ENCODE data around the gene OOSP4A.

OOSP4A gene

DNA sequence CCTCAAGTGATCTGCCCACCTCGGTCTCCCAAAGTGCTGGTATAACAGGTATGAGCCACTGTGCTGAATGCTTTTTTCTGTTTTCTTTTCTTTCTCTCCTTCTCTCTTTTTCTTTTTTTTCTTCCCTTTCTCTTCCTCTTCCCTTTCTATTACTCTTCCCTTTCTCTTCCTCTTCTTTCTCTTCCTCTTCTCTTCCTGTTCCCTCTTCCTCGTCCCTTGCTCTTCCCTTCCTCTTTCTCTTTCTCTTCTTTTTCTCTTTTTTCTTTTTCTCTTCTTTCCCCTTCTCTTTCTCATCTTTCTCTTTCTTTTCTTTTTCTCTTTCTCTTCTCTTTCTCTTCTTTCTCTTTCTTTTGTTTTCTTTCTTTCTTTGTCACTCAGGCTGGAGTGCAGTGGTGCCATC is 24.4 kb upstream of the OOSP4A start:
- DNase-seq, result no peak
- ChIA-PET POLR2A (no interaction called here), CTCF (interaction anchor here (0.7 kb wide), 1 partner anchor 80 kb away, joined by 3 read pairs; no protein-coding TSS in a partner anchor)
- Histone ChIP-seq H3K4me1 (ENCODE audit: control extremely low read depth in 1 of 4, control insufficient read depth in 4 of 4, insufficient read depth in 4 of 4, low read length in 3 of 4) (peaks cover 0 to 5% (median 3%) of the 10 kb centered on the region in 4 experiments), H3K4me3 (ENCODE audit: control insufficient read depth in 1 of 7, extremely low read depth in 1 of 7, insufficient read depth in 4 of 7, low read depth in 2 of 7, low read length in 6 of 7) (no peak overlapping the region), H3K27me3 (replicated peaks in 2 of 5; ENCODE audit: control insufficient read depth in 4 of 5, insufficient read depth in 5 of 5, low read length in 4 of 5) (no peaks in the 10 kb centered on the region), H3K36me3 (ENCODE audit: control insufficient read depth in 4 of 4, insufficient read depth in 4 of 4, low read length in 3 of 4) (no peaks in the 10 kb centered on the region), H3K9me3 (ENCODE audit: control extremely low read depth in 1 of 5, control insufficient read depth in 4 of 5, insufficient read depth in 2 of 5, low read depth in 1 of 5, low read length in 4 of 5) (no peaks in the 10 kb centered on the region), H3K27ac (ENCODE audit: insufficient read depth in 1 of 2, low read depth in 1 of 2, low read length in 2 of 2, poor library complexity in 1 of 2, severe bottlenecking in 2 of 2) (no peak overlapping the region)
- WGBS (ENCODE audit: insufficient coverage), result 100% methylated on average over 2 of the region's 2 CpGs

DNA sequence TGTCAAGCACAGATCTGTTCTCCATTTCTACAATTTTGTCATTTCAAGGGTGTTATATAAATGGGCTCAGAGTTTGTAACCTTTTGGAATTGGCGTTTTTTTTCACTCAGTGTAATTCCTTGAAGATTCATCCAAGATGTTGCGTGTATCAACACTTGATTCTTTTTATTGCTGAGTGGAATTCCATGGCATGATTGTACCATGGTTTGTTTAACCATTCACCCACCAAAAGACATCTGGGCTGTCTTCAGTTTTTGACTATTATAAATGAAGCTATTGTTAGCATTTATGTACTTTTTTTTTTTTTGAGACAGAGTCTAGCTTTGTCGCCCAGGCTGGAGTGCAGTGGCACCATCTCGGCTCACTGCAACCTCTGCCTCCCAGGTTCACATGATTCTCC is 22.7 kb upstream of the OOSP4A start:
- Histone ChIP-seq H3K4me3 (ENCODE audit: control insufficient read depth in 1 of 7, extremely low read depth in 1 of 7, insufficient read depth in 4 of 7, low read depth in 2 of 7, low read length in 6 of 7) (no peak overlapping the region), H3K36me3 (ENCODE audit: control insufficient read depth in 4 of 4, insufficient read depth in 4 of 4, low read length in 3 of 4) (no peaks in the 10 kb centered on the region), H3K27me3 (replicated peaks in 2 of 5; ENCODE audit: control insufficient read depth in 4 of 5, insufficient read depth in 5 of 5, low read length in 4 of 5) (no peaks in the 10 kb centered on the region), H3K9me3 (ENCODE audit: control extremely low read depth in 1 of 5, control insufficient read depth in 4 of 5, insufficient read depth in 2 of 5, low read depth in 1 of 5, low read length in 4 of 5) (peaks cover 0 to 6% (median 0%) of the 10 kb centered on the region in 5 experiments), H3K27ac (ENCODE audit: insufficient read depth in 1 of 2, low read depth in 1 of 2, low read length in 2 of 2, poor library complexity in 1 of 2, severe bottlenecking in 2 of 2) (no peak overlapping the region), H3K4me1 (ENCODE audit: control extremely low read depth in 1 of 4, control insufficient read depth in 4 of 4, insufficient read depth in 4 of 4, low read length in 3 of 4) (peaks cover 0 to 18% (median 11%) of the 10 kb centered on the region in 4 experiments)
- no peak for DNase-seq
- ChIA-PET POLR2A (no interaction called here), CTCF (interaction anchor here (0.6 kb wide), 1 partner anchor 1037 kb away, joined by 3 read pairs; no protein-coding TSS in a partner anchor)
- 100% methylated on average over 2 of the region's 4 CpGs for WGBS (ENCODE audit: insufficient coverage)

DNA sequence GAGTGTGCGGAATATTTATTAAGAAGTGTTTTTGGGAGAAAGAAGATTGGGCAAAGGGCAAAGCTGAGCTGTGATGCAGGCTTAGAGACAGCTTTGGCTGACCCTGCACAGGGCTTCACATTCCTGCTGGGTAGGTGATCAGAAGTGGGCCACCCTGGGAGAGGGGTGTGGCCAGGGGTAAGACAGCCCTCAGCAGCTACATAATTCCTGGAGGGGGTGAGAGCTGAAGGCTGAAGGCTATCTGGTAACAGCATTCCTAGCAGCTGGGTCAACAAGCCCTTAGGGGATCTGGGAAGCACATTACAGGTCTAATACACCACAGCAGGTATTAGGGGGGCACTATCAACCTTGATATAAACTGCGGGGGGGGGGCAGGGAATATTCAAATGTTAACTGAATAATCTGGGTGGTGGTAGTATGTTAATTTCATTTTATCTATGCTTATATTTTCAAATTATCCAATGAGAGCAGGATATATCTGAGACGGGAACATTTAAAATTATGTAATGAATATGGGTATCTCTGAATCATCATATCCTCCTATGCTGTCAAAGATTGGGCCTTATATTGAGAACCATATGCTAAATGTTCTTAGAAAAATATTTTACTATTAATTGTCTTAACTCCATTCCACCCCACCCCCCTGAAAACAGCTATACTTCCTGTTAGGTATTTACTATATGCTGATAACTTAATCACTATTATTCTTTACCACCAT is 19.7 kb upstream of the OOSP4A start:
- Histone ChIP-seq H3K27me3 (replicated peaks in 2 of 5; ENCODE audit: control insufficient read depth in 4 of 5, insufficient read depth in 5 of 5, low read length in 4 of 5) (no peaks in the 10 kb centered on the region), H3K27ac (ENCODE audit: insufficient read depth in 1 of 2, low read depth in 1 of 2, low read length in 2 of 2, poor library complexity in 1 of 2, severe bottlenecking in 2 of 2) (no peak overlapping the region), H3K36me3 (ENCODE audit: control insufficient read depth in 4 of 4, insufficient read depth in 4 of 4, low read length in 3 of 4) (no peaks in the 10 kb centered on the region), H3K4me3 (ENCODE audit: control insufficient read depth in 1 of 7, extremely low read depth in 1 of 7, insufficient read depth in 4 of 7, low read depth in 2 of 7, low read length in 6 of 7) (no peak overlapping the region), H3K9me3 (ENCODE audit: control extremely low read depth in 1 of 5, control insufficient read depth in 4 of 5, insufficient read depth in 2 of 5, low read depth in 1 of 5, low read length in 4 of 5) (peaks cover 0 to 6% (median 0%) of the 10 kb centered on the region in 5 experiments), H3K4me1 (ENCODE audit: control extremely low read depth in 1 of 4, control insufficient read depth in 4 of 4, insufficient read depth in 4 of 4, low read length in 3 of 4) (peaks cover 0 to 18% (median 10%) of the 10 kb centered on the region in 4 experiments)
- CTCF ChIA-PET, result no interaction called here
- WGBS (ENCODE audit: insufficient coverage), result 100% methylated on average over 1 of the region's 3 CpGs
- DNase-seq, result no peak
- POLR2A ChIA-PET, result no interaction called here

DNA sequence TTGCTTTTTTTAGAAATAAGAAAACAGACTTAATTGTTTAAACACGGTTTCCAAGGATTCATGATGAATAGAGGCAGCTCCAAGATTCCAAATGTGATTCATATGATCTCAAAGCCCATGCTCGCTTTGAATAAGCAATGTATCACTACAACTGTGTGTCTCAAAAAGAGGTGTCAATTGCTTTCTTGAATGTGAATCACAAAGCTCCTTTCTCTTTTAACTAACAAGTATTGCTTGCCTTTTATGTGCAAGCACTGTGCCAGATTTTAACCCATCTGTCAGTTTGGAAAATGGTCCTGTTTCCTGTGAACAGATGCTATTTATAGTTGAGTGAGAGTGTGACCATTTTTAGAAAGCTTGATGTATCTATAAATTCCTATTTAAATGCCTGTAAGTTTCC is 19.1 kb upstream of the OOSP4A start:
- H3K4me1 ChIP-seq (ENCODE audit: control extremely low read depth in 1 of 4, control insufficient read depth in 4 of 4, insufficient read depth in 4 of 4, low read length in 3 of 4), result peaks cover 0 to 18% (median 10%) of the 10 kb centered on the region in 4 experiments
- no peaks in the 10 kb centered on the region for H3K27me3 ChIP-seq (replicated peaks in 2 of 5; ENCODE audit: control insufficient read depth in 4 of 5, insufficient read depth in 5 of 5, low read length in 4 of 5)
- no peak for DNase-seq
- H3K27ac ChIP-seq (ENCODE audit: insufficient read depth in 1 of 2, low read depth in 1 of 2, low read length in 2 of 2, poor library complexity in 1 of 2, severe bottlenecking in 2 of 2), result no peak overlapping the region
- 88% methylated on average over 1 of the region's 2 CpGs for WGBS (ENCODE audit: insufficient coverage)
- no peaks in the 10 kb centered on the region for H3K36me3 ChIP-seq (ENCODE audit: control insufficient read depth in 4 of 4, insufficient read depth in 4 of 4, low read length in 3 of 4)
- peak overlapping the region in 1 of 7 experiments; percentile 36 for H3K4me3 ChIP-seq (ENCODE audit: control insufficient read depth in 1 of 7, extremely low read depth in 1 of 7, insufficient read depth in 4 of 7, low read depth in 2 of 7, low read length in 6 of 7)
- H3K9me3 ChIP-seq (ENCODE audit: control extremely low read depth in 1 of 5, control insufficient read depth in 4 of 5, insufficient read depth in 2 of 5, low read depth in 1 of 5, low read length in 4 of 5), result peaks cover 0 to 6% (median 0%) of the 10 kb centered on the region in 5 experiments
- CTCF ChIA-PET, result no interaction called here
- POLR2A ChIA-PET, result no interaction called here

DNA sequence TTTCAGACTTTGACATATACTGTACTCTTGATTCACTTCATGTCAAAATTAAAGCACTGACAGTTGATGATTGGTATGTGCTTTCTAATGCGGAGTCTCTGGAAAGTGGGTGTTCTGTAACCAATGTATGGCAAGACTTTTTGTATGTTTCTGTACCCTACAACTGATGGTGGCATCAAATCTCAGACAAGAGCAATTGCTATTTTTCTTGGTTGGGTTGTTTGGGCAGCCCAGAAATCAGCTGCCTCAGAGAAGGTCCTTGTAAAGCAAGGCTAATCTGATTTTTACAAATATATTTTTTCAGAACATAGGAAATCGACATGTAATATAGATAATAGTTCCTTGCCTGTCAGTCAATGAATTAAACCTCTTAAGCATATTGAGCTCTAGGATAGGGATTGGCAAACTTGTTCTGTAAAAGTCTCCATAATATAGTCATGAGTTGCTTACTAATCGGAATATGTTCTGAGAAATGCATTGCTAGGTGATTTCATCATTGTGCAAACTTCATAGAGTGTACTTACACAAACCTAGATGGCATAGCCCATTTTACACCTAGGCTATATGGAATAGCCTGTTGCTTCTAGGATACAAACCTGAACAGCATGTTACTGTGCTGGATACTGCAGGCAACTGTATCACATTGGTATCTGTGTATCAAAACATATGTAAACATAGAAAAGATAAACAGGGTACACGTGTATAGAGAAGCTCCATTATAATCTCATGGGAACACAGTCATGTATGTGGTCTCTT is 10.2 kb upstream of the OOSP4A start:
- CTCF ChIA-PET, result no interaction called here
- no peak overlapping the region for H3K4me3 ChIP-seq (ENCODE audit: control insufficient read depth in 1 of 7, extremely low read depth in 1 of 7, insufficient read depth in 4 of 7, low read depth in 2 of 7, low read length in 6 of 7)
- DNase-seq, result no peak
- WGBS (ENCODE audit: insufficient coverage), result 80% methylated on average over 1 of the region's 4 CpGs
- no peaks in the 10 kb centered on the region for H3K9me3 ChIP-seq (ENCODE audit: control extremely low read depth in 1 of 5, control insufficient read depth in 4 of 5, insufficient read depth in 2 of 5, low read depth in 1 of 5, low read length in 4 of 5)
- no peaks in the 10 kb centered on the region for H3K4me1 ChIP-seq (ENCODE audit: control extremely low read depth in 1 of 4, control insufficient read depth in 4 of 4, insufficient read depth in 4 of 4, low read length in 3 of 4)
- H3K36me3 ChIP-seq (ENCODE audit: control insufficient read depth in 4 of 4, insufficient read depth in 4 of 4, low read length in 3 of 4), result no peaks in the 10 kb centered on the region
- POLR2A ChIA-PET, result no interaction called here
- no peaks in the 10 kb centered on the region for H3K27me3 ChIP-seq (replicated peaks in 2 of 5; ENCODE audit: control insufficient read depth in 4 of 5, insufficient read depth in 5 of 5, low read length in 4 of 5)
- no peak overlapping the region for H3K27ac ChIP-seq (ENCODE audit: insufficient read depth in 1 of 2, low read depth in 1 of 2, low read length in 2 of 2, poor library complexity in 1 of 2, severe bottlenecking in 2 of 2)

DNA sequence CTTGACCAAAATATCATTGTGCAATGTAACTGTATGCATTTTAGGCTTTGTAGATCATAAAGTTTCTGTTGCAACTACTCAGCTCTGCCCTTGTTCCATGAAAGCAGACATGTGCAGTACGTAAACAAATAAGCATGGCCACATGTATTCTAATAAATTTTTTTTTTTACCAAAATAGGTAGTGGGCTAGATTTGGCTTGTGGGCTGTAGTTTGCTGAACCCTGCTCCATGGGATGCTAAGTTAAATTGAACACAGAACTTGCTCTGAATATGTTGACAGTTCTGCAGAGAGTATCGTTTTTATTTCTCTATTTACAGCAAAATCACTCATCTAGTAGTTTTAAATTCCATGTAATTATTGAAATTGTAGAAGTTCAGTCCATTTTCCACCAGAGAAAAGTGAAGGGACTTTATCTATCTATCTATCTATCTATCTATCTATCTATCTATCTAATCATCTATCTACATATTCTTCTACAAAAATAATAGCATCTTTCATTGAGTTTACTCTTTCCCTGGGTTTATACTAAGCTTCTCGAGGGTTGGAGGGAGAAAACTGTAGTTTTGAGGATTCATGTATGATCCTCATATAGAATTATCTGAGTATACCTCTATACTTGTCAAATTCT is 9.5 kb upstream of the OOSP4A start:
- POLR2A ChIA-PET, result no interaction called here
- no peaks in the 10 kb centered on the region for H3K4me1 ChIP-seq (ENCODE audit: control extremely low read depth in 1 of 4, control insufficient read depth in 4 of 4, insufficient read depth in 4 of 4, low read length in 3 of 4)
- no peaks in the 10 kb centered on the region for H3K9me3 ChIP-seq (ENCODE audit: control extremely low read depth in 1 of 5, control insufficient read depth in 4 of 5, insufficient read depth in 2 of 5, low read depth in 1 of 5, low read length in 4 of 5)
- no peak for DNase-seq
- no peak overlapping the region for H3K4me3 ChIP-seq (ENCODE audit: control insufficient read depth in 1 of 7, extremely low read depth in 1 of 7, insufficient read depth in 4 of 7, low read depth in 2 of 7, low read length in 6 of 7)
- H3K27ac ChIP-seq (ENCODE audit: insufficient read depth in 1 of 2, low read depth in 1 of 2, low read length in 2 of 2, poor library complexity in 1 of 2, severe bottlenecking in 2 of 2), result no peak overlapping the region
- WGBS (ENCODE audit: insufficient coverage), result no CpG with 5 or more reads among the region's 3 CpGs
- no peaks in the 10 kb centered on the region for H3K27me3 ChIP-seq (replicated peaks in 2 of 5; ENCODE audit: control insufficient read depth in 4 of 5, insufficient read depth in 5 of 5, low read length in 4 of 5)
- CTCF ChIA-PET, result no interaction called here
- no peaks in the 10 kb centered on the region for H3K36me3 ChIP-seq (ENCODE audit: control insufficient read depth in 4 of 4, insufficient read depth in 4 of 4, low read length in 3 of 4)

DNA sequence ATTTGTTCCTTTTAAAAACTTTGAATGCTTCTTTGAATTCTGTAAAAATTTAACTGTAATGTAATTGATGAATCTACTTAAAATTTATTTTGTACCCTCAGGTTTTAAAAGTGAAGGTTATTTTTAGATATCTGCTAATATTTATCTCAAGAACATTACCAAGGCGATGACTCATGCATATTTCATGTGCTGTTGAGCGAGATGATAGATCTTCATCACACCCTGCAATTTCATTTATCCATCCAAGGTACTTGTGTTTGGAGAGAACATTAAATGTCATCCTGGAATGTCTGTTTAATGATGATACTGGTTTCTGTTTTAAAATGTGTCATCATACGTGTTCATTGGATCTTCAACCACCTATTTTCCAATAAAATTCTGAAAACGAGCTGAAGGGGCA is 6.7 kb upstream of the OOSP4A start:
- CTCF ChIA-PET, result no interaction called here
- Histone ChIP-seq H3K27me3 (replicated peaks in 2 of 5; ENCODE audit: control insufficient read depth in 4 of 5, insufficient read depth in 5 of 5, low read length in 4 of 5) (no peaks in the 10 kb centered on the region), H3K36me3 (ENCODE audit: control insufficient read depth in 4 of 4, insufficient read depth in 4 of 4, low read length in 3 of 4) (no peaks in the 10 kb centered on the region), H3K27ac (ENCODE audit: insufficient read depth in 1 of 2, low read depth in 1 of 2, low read length in 2 of 2, poor library complexity in 1 of 2, severe bottlenecking in 2 of 2) (no peak overlapping the region), H3K4me1 (ENCODE audit: control extremely low read depth in 1 of 4, control insufficient read depth in 4 of 4, insufficient read depth in 4 of 4, low read length in 3 of 4) (peaks cover 0 to 11% (median 1%) of the 10 kb centered on the region in 4 experiments), H3K4me3 (ENCODE audit: control insufficient read depth in 1 of 7, extremely low read depth in 1 of 7, insufficient read depth in 4 of 7, low read depth in 2 of 7, low read length in 6 of 7) (no peak overlapping the region), H3K9me3 (ENCODE audit: control extremely low read depth in 1 of 5, control insufficient read depth in 4 of 5, insufficient read depth in 2 of 5, low read depth in 1 of 5, low read length in 4 of 5) (no peaks in the 10 kb centered on the region)
- POLR2A ChIA-PET, result no interaction called here
- DNase-seq, result peak in 2 of 3 donors; percentile 13 to 42
- WGBS (ENCODE audit: insufficient coverage), result no CpG with 5 or more reads among the region's 4 CpGs

All from common myeloid progenitor, CD34-positive (primary cell).